ENCODE data around the gene PANK2.
A peak's percentile ranks its signal among the peaks of the same experiment; 100 is the strongest.
"Not testable (repeated sequence)": the region's sequence is repeated elsewhere in the genome, so short reads cannot be mapped to it uniquely, and the experiment has no call there.

The PANK2 gene

GRCh38 chr20:3929713-3930060 lies 40.5 kb downstream of the PANK2 start:
- DNase-seq (ENCODE audit: low spot score), result no peak

GRCh38 chr20:3930265-3931206 lies 41.3 kb downstream of the PANK2 start:
- no peak for DNase-seq (ENCODE audit: low spot score)

- no peak for DNase-seq (ENCODE audit: low spot score)
Observed at GRCh38 chr20:3931664-3932063, 42.5 kb downstream of the PANK2 start.

- DNase-seq (ENCODE audit: low spot score), result no peak
Observed at GRCh38 chr20:3932277-3932676, 43.1 kb downstream of the PANK2 start.

- DNase-seq (ENCODE audit: low spot score), result no peak
Observed at GRCh38 chr20:3932681-3933080, 43.5 kb downstream of the PANK2 start.

GRCh38 chr20:3933218-3933617 lies 44.0 kb downstream of the PANK2 start:
- no peak for DNase-seq (ENCODE audit: low spot score)

GRCh38 chr20:3934624-3935023 lies 45.4 kb downstream of the PANK2 start:
- no peak for DNase-seq (ENCODE audit: low spot score)

GRCh38 chr20:3935295-3935955 lies 46.2 kb downstream of the PANK2 start:
- DNase-seq (ENCODE audit: low spot score), result peak; percentile 20

GRCh38 chr20:3935956-3936340 lies 46.8 kb downstream of the PANK2 start:
- no peak for DNase-seq (ENCODE audit: low spot score)

- DNase-seq (ENCODE audit: low spot score), result no peak
Observed at GRCh38 chr20:3937618-3938017, 48.4 kb downstream of the PANK2 start.

GRCh38 chr20:3940905-3941304 lies 51.7 kb downstream of the PANK2 start:
- DNase-seq (ENCODE audit: low spot score), result no peak

GRCh38 chr20:3946666-3947065 lies 57.5 kb downstream of the PANK2 start:
- DNase-seq (ENCODE audit: low spot score), result not testable (repeated sequence)

GRCh38 chr20:3964719-3965118 lies 75.5 kb downstream of the PANK2 start:
- no peak for DNase-seq (ENCODE audit: low spot score)

- DNase-seq (ENCODE audit: low spot score), result no peak
Observed at GRCh38 chr20:3966571-3966970, 77.4 kb downstream of the PANK2 start.

GRCh38 chr20:3970016-3970415 lies 80.8 kb downstream of the PANK2 start:
- DNase-seq (ENCODE audit: low spot score), result no peak

- DNase-seq (ENCODE audit: low spot score), result no peak
Observed at GRCh38 chr20:3971145-3971544, 82.0 kb downstream of the PANK2 start.

GRCh38 chr20:3972161-3972560 lies 83.0 kb downstream of the PANK2 start:
- no peak for DNase-seq (ENCODE audit: low spot score)

GRCh38 chr20:3972631-3973030 lies 83.4 kb downstream of the PANK2 start:
- DNase-seq (ENCODE audit: low spot score), result not testable (repeated sequence)

GRCh38 chr20:3973705-3974104 lies 84.5 kb downstream of the PANK2 start:
- DNase-seq (ENCODE audit: low spot score), result no peak

- no peak for DNase-seq (ENCODE audit: low spot score)
Observed at GRCh38 chr20:3976511-3976910, 87.3 kb downstream of the PANK2 start.
